Activated CD8-positive, alpha-beta T cell treated with anti-CD3 and anti-CD28 coated beads for 36 hours (primary cell): Measurements from ENCODE around the gene PEX11G. TPM values are rescaled to one million over a fixed set of nuclear protein-coding genes. Genes with fewer than 3 reads are reported as not detected.

Source experiments
- ATAC-seq: fragments of 200-7000 bp; cut with Tn5 transposase; one replicate; pipeline ENCODE4 v1.10.0; 2021; ENCODE audit warnings: mild to moderate bottlenecking, moderate library complexity
- CTCF ChIA-PET: fragments of 350-600 bp; sonication (Branson Sonifier 250); formaldehyde crosslinking; loops from one replicate; lab custom pipeline; 2021; ENCODE audit warnings: antibody characterized with exemption; lab: Charles Lee
- POLR2A ChIA-PET: fragments of 350-600 bp; sonication (Branson Sonifier 250); formaldehyde crosslinking; loops from one replicate; lab custom pipeline; 2021; ENCODE audit warnings: antibody characterized with exemption; lab: Charles Lee
- DNase-seq: peaks from one replicate; pipeline ENCODE4 v3.0.0-alpha.2; 2020
- H3K27ac Mint-ChIP-seq: one replicate; pipeline ENCODE4 v1.8.0; 2021; ENCODE audit warnings: mild to moderate bottlenecking, mixed read lengths
- H3K27me3 Mint-ChIP-seq: one replicate; pipeline ENCODE4 v1.8.0; 2021; ENCODE audit warnings: mixed read lengths
- H3K36me3 Mint-ChIP-seq: one replicate; pipeline ENCODE4 v1.8.0; 2021; ENCODE audit warnings: low read depth, mixed read lengths
- H3K4me1 Mint-ChIP-seq: one replicate; pipeline ENCODE4 v1.8.0; 2021; ENCODE audit warnings: low read depth, mixed read lengths
- H3K4me3 Mint-ChIP-seq: one replicate; pipeline ENCODE4 v1.8.0; 2021; ENCODE audit warnings: mild to moderate bottlenecking, moderate library complexity, mixed read lengths
- H3K9me3 Mint-ChIP-seq: one replicate; pipeline ENCODE4 v1.8.0; 2021; ENCODE audit warnings: mixed read lengths
- CTCF ChIP-seq: fragments of 200-600 bp; IDR thresholded peaks from one replicate; pipeline ENCODE4 v1.8.0; 2022; ENCODE audit warnings: antibody characterized with exemption, mild to moderate bottlenecking
- intact Hi-C: fragments of 100-400 bp; cut with micrococcal nuclease; formaldehyde crosslinking; loops from one replicate; pipeline ENCODE4 v1.10.0; 2022
- total RNA-seq, 2 experiments: library from RNA; stranded (reverse); gene quantifications; one replicate each; pipeline ENCODE4 v1.2.3, GENCODE V29; 2021

PEX11G gene
- total RNA-seq, 2 experiments from 2014 or later = 1.4 to 1.5 TPM

GRCh38 chr19:7524992-7525739 lies 36.3 kb upstream of the PEX11G start:
- ChIA-PET CTCF (interaction anchor here (1.0 kb wide), 1 partner anchor 423 kb away, joined by 3 read pairs; no protein-coding TSS in a partner anchor), POLR2A (interaction anchor here (1.4 to 3.7 kb wide), 3 partner anchors 9 to 36 kb away, joined by 4 to 44 read pairs (median 5); partner anchors contain the start of gene PNPLA6)
- no peak overlapping the region for H3K4me3 Mint-ChIP-seq
- no peak overlapping the region for H3K27ac Mint-ChIP-seq
- no peak for TF ChIP-seq CTCF
- H3K9me3 Mint-ChIP-seq = no peaks in the 10 kb centered on the region
- intact Hi-C loops = no loop called here
- H3K36me3 Mint-ChIP-seq = peaks cover 3% of the 10 kb centered on the region
- peaks cover 5% of the 10 kb centered on the region for H3K4me1 Mint-ChIP-seq
- DNase-seq = no peak
- no peak for ATAC-seq
- no peaks in the 10 kb centered on the region for H3K27me3 Mint-ChIP-seq

- Mint-ChIP-seq H3K4me3 (no peak overlapping the region), H3K27me3 (no peaks in the 10 kb centered on the region), H3K9me3 (no peaks in the 10 kb centered on the region), H3K36me3 (peaks cover 2% of the 10 kb centered on the region), H3K4me1 (peaks cover 5% of the 10 kb centered on the region), H3K27ac (no peak overlapping the region)
- no peak for ATAC-seq
- TF ChIP-seq CTCF = no peak
- intact Hi-C loops = no loop called here
- ChIA-PET CTCF (interaction anchor here (1.0 kb wide), 1 partner anchor 423 kb away, joined by 3 read pairs; no protein-coding TSS in a partner anchor), POLR2A (interaction anchor here (1.4 to 3.7 kb wide), 3 partner anchors 9 to 36 kb away, joined by 4 to 44 read pairs (median 5); partner anchors contain the start of gene PNPLA6)
- DNase-seq = no peak
Measured at GRCh38 chr19:7524523-7524922, 35.7 kb upstream of the PEX11G start.

DNA sequence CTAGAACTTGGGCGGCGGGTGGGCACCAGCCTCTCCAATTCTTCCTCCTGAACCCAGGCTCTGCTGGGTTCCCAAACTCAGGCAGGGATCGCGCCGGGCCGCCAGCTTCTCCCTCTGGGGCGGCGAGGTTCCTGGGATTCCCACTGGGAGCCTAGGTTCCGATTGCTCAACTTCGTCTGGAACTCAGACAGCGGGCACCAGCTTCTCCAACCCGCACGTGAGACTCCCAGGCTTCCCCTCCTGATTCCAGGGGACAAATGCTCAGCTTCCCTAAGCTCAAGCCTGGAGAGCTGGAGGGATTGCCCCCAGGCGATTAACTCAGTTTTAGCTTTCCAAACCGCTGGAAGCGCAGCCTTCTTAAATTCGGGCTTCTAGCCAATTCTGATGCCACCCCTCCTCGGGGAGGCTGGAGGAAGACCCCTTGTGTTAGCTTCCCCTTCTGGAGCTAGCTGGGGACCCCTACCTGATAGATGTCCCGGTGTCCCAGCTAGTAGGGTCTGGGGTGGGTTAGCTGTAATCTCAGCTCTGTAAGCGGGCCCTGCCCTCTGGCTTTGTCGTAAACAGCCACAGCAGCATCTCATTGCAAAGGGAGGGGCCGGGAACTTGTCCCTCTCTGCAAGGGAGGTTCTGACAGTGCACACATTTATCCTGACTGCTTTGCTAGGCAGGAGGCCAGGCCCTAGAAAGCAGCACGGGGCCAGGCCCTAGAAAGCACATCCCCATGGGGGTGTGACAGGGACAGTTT lies 34.3 kb upstream of the PEX11G start:
- CTCF ChIA-PET = interaction anchor here (0.8 to 3.5 kb wide), 7 partner anchors 10 to 277 kb away, joined by 3 to 16 read pairs (median 4); partner anchors contain the start of gene PNPLA6
- H3K27ac Mint-ChIP-seq = no peak overlapping the region
- no peak for TF ChIP-seq CTCF
- no peaks in the 10 kb centered on the region for H3K27me3 Mint-ChIP-seq
- H3K9me3 Mint-ChIP-seq = no peaks in the 10 kb centered on the region
- no peak for DNase-seq
- peak overlapping the region; percentile 72 for H3K4me3 Mint-ChIP-seq
- intact Hi-C loops = no loop called here
- no peak for ATAC-seq
- POLR2A ChIA-PET = interaction anchor here (1.0 to 3.7 kb wide), 5 partner anchors 11 to 104 kb away, joined by 3 to 44 read pairs (median 3); partner anchors contain the start of gene PNPLA6
- H3K36me3 Mint-ChIP-seq = no peaks in the 10 kb centered on the region
- H3K4me1 Mint-ChIP-seq = peaks cover 5% of the 10 kb centered on the region

GRCh38 chr19:7522072-7522922 lies 33.5 kb upstream of the PEX11G start, which contains the start of gene MCOLN1:
MCOLN1 (plus strand) TSS chr19:7522624; CDS start chr19:7522751, 127 bp downstream.
- CTCF ChIA-PET = interaction anchor here (0.8 to 3.5 kb wide), 7 partner anchors 11 to 278 kb away, joined by 3 to 16 read pairs (median 4); partner anchors contain the start of gene PNPLA6

More at GRCh38 chr19:7522072-7522922, 33.5 kb upstream of the PEX11G start, which contains the start of gene MCOLN1:
- peak; percentile 100 for DNase-seq
- H3K4me3 Mint-ChIP-seq = peak within 1 kb of the TSS; percentile 72
- no peaks in the 10 kb centered on the region for H3K9me3 Mint-ChIP-seq
- ATAC-seq = peak; percentile 98
- H3K27ac Mint-ChIP-seq = peak within 1 kb of the TSS; percentile 77
- H3K4me1 Mint-ChIP-seq = peaks cover 5% of the 10 kb centered on the region
- intact Hi-C loops = no loop called here
- POLR2A ChIA-PET = interaction anchor here (0.9 to 3.7 kb wide), 7 partner anchors 10 to 105 kb away, joined by 3 to 44 read pairs (median 3); partner anchors contain the start of gene PNPLA6
- no peak for TF ChIP-seq CTCF
- H3K36me3 Mint-ChIP-seq = no peaks in the 10 kb centered on the region
- H3K27me3 Mint-ChIP-seq = no peaks in the 10 kb centered on the region
